ENCODE results near the gene HNRNPA1. TPM values are rescaled to one million over a fixed set of nuclear protein-coding genes. Genes with fewer than 3 reads are reported as not detected.
A peak's percentile ranks its signal among the peaks of the same experiment; 100 is the strongest.

The HNRNPA1 gene
- total RNA-seq, 1 experiment from 2014 or later, result 2,589 TPM

GRCh38 chr12:54279632-54280467 is 676 bp upstream of the HNRNPA1 start, which contains the start of gene CBX5 (continued):
- TF ChIP-seq CREM (CRISPR knock-in tag; IDR thresholded peaks at IDR 0.05) (no peak; the same call in none of the 2 replicates), AFF4 (CRISPR knock-in tag; IDR thresholded peaks at IDR 0.05; ENCODE audit: borderline replicate concordance) (no peak; the same call in 1 of the 2 replicates), ELF4 (CRISPR knock-in tag; IDR thresholded peaks at IDR 0.05; ENCODE audit: low read depth) (no peak), NR3C1 (CRISPR knock-in tag; conservative IDR thresholded peaks at IDR 0.05; ENCODE audit: low read depth) (no peak), HMGA2 (CRISPR knock-in tag; IDR thresholded peaks at IDR 0.05) (no peak), ERG (CRISPR knock-in tag; IDR thresholded peaks at IDR 0.05) (no peak), IRF1 (CRISPR knock-in tag; IDR thresholded peaks at IDR 0.05) (no peak), JUN (CRISPR knock-in tag; IDR thresholded peaks at IDR 0.05) (no peak; the same call in 1 of the 2 replicates), FOXK1 (CRISPR knock-in tag; IDR thresholded peaks at IDR 0.05) (no peak; the same call in 1 of the 2 replicates), ZNF219 (CRISPR knock-in tag; IDR thresholded peaks at IDR 0.05; ENCODE audit: borderline replicate concordance) (no peak), RELA (CRISPR knock-in tag; IDR thresholded peaks at IDR 0.05; ENCODE audit: borderline replicate concordance) (no peak), ZNF281 (CRISPR knock-in tag; IDR thresholded peaks at IDR 0.05) (no peak), ATF3 (CRISPR knock-in tag; conservative IDR thresholded peaks at IDR 0.05) (no peak), ZNF263 (CRISPR knock-in tag; IDR thresholded peaks at IDR 0.05; ENCODE audit: low read depth) (no peak), IRF2 (CRISPR knock-in tag; IDR thresholded peaks at IDR 0.05; ENCODE audit: borderline replicate concordance, low read depth) (no peak), CBFB (CRISPR knock-in tag; IDR thresholded peaks at IDR 0.05; ENCODE audit: low read depth) (no peak), ZBTB43 (CRISPR knock-in tag; IDR thresholded peaks at IDR 0.05) (no peak), FOXP1 (CRISPR knock-in tag; IDR thresholded peaks at IDR 0.05; ENCODE audit: borderline replicate concordance) (no peak; the same call in 1 of the 2 replicates), ZNF232 (CRISPR knock-in tag; IDR thresholded peaks at IDR 0.05) (0 out of 2 replicates have a peak, but pooled peaks have one; percentile 56), NFYB (CRISPR knock-in tag; conservative IDR thresholded peaks at IDR 0.05; ENCODE audit: low read depth) (peak; percentile 84), ZNF138 (CRISPR knock-in tag; conservative IDR thresholded peaks at IDR 0.05) (no peak), ZBTB21 (CRISPR knock-in tag; IDR thresholded peaks at IDR 0.05; ENCODE audit: borderline replicate concordance) (no peak)

Measured in WTC11 (cell line).